GM21390 (cell line): ENCODE data around the gene SH3PXD2B.
"Not testable (repeated sequence)": the region's sequence is repeated elsewhere in the genome, so short reads cannot be mapped to it uniquely, and the experiment has no call there.

Experiments
- ATAC-seq: cut with Tn5 transposase; IDR thresholded peaks from one replicate; pipeline ENCODE4 v1.9.1; 2021; ENCODE audit not compliant: unreplicated experiment

The SH3PXD2B gene

GRCh38 chr5:172347496-172348052 lies 106.8 kb downstream of the SH3PXD2B start:
- no peak for ATAC-seq

DNA sequence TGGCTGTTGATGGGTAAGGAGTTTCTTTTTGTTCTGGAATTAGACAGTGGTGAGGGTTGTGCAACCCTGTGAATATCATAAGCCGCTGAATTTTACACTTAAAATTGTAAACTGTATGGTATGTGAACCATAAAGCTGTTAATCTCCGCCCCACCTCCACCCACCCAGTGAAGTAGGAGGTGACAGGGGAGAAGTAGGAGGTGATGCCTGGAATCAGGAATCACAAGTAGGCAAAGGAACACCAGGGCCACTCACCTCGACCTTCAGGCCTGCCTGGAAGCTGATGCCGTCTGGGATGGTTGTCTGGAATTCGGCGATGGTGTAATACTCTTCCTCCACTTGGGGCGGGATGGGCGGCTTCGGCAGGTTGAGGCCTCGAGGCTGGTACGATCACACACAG lies 108.4 kb downstream of the SH3PXD2B start:
- no peak for ATAC-seq

DNA sequence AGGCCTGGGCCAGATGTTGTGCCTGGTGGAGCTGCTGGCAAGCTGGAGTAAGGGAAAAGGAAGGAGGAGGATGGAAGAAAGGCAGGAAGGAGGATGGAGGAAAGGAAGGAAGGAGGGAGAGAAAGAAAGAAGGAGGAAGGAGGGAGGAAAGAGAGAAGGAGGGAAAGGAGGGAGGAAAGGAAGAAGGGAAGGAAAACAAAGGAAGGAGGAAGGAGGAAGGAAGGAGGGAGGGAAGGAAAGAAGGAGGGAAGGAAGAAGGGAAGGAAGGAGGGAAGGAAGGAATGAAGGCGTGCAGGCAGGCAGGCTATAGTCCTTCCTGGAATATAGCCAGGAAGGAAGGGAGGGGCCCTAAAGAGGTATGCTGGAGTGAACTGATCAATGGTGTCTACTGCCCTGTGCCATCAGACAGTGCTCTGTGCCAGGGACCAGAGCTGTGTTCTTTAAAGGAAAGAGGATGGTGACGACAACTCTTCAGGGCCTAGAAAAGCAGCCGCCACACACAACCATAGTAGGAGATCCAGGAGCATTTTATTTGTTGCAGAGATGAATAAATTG lies 109.4 kb downstream of the SH3PXD2B start:
- no peak for ATAC-seq

GRCh38 chr5:172343741-172344140 lies 110.6 kb downstream of the SH3PXD2B start:
- ATAC-seq: no peak

- ATAC-seq: no peak
Measured at GRCh38 chr5:172342918-172343317, 111.4 kb downstream of the SH3PXD2B start.

- no peak for ATAC-seq
Measured at GRCh38 chr5:172339264-172340180, 114.8 kb downstream of the SH3PXD2B start.

GRCh38 chr5:172336676-172337285 lies 117.5 kb downstream of the SH3PXD2B start:
- ATAC-seq: no peak

DNA sequence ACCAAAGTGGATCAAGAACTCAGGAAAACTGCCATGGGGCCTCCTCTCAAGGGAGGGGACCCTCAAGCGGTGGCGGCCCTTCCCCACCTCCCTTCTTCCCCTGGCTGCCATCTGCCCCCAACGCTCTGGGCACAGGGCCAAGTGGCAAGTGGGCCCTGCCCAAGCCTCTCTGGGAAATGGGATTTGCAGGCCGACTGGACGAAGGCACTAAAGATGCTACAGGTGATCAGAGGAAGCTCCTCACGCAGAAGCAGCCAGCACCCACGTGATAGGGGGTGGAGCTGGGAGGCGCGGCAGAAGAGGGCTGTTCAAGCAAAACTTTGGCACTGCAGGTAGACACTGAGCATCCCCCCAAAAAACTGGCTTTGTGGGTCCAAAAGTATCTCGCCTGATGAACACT lies 118.1 kb downstream of the SH3PXD2B start:
- no peak for ATAC-seq

GRCh38 chr5:172335721-172336120 lies 118.6 kb downstream of the SH3PXD2B start:
- no peak for ATAC-seq

DNA sequence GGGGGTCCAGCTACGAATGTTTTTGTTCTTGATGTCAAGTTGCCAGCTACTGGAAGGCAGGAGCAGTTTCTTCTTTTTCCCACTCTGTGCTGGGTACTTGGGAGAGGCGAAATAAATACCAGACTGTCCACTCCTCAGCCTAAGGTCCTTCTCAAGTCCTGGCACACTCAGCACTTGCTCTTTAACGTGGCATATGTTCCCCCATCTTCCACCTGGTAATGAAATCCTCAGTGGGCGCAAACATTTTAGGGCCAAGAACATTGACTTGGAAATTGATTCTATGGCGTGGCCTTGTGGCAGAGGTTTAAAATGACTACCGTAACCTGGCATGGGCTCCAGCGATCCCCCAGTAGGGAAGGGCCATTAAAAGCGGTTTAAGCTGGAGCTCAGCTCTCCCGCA lies 119.7 kb downstream of the SH3PXD2B start:
- ATAC-seq: no peak

GRCh38 chr5:172334196-172334595 lies 120.1 kb downstream of the SH3PXD2B start:
- no peak for ATAC-seq

DNA sequence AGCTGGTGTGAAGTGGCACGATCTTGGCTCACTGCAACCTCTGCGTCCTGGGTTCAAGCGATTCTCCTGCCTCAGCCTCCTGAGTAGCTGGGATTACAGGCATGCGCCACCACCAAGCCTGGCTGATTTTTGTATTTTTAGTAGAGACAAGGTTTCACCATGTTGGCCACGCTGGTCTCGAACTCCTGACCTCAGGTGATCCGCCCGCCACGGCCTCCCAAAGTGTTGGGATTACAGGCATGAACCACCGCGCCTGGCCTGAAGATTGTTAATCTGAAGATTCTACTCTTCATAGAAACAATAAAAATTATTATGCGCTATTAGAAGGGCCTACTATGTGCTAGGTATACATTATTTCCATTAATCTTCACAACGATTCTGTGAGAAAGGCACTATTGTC lies 127.4 kb downstream of the SH3PXD2B start:
- ATAC-seq: not testable (repeated sequence)

- ATAC-seq: no peak
Measured at GRCh38 chr5:172325452-172325851, 128.9 kb downstream of the SH3PXD2B start.

DNA sequence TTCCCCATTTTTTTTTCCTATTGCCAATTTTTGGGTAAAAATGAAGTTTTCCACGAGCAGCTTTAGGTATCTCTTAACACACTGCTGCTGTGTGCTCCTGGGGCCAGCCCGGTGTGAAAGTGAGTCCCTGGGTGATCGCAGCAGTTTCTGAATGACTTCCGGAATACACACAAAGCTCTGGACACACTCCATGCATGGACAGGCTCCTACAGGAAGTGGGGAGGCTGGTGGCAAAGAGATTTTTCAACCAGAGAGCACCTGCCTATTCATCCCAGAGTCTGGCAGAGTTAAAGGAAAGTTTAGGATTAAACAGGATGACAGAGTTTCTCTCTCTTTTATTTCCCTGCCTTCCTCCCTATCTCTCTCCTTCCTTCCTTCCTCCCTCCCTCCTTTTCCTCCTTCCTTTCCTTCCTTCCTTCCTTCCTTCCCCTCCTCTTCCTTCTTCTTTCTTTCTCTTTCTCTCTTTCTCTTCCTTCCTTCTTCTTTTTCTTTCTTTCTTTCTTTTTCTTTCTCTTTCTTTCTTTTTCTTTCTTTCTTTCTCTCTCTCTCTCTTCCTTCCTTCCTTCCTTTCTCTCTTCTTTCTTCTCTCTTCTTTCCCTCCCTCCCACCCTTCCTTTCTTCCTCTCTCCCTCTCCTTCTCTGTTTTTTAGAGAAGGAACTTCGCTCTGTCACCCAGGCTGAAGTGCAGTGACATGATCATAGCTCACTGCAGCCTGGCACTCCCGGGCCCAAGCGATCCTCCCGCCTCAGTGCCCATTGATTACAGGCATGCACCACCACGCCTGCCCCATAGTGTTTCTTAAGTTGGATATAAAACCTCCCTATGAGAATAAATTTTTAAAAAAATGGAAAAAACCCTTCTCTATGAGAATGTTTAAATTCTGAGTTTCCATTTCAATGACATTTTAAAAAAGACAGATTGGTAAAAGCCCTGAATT lies 132.0 kb downstream of the SH3PXD2B start:
- ATAC-seq: peak; percentile 69

DNA sequence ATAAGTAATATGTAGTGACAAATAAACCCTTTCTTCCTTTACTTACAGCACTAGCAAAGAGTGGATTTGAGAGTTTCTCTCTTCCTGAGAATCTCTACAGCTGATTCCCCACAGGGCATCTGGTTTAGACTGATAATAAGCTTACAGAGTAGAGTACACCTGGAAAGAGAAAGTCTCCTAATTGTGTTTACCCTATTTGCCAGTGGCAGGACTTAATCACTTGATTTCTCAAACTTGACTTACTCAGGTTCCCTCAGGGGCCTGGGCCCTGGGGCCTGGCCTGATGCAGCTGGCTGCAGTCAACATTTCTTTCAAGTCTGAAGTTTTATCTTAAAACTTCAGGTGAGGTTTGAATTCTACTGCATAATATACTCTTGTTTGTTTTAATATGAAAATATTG lies 132.7 kb downstream of the SH3PXD2B start:
- ATAC-seq: no peak

DNA sequence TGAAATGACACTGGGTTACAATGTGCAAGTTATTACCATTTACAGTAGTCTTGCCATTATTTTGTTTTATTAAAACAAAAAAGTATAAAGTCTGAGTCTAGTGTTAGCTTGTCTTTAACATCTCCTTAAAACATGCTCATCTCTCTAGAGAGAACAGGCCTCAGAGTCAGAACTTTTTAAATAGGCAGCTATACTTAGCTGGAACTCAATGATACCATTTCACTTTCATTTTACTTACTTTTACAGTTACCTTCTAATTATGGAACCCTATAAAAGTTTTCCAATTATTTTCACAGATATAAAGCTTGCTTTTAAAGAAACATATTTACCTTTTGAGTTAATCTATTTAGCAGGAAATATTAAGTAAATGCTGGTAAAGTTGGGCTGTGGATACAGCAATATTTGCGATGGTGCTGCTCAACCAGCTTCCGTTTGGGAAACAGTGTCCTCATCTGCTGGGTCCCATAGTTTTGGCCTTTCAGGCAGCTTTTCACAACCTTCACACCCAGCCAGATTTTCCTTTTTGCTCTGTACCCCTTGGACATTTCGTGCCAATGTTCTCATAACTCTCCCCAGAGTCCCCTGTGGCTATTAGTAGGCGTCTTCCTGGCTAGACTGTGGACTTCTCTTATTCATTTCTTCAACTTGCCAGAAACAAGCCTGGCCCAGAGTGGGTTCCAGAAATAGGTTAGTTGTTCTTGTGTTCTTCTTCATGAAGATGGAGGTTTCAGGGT lies 134.4 kb downstream of the SH3PXD2B start:
- ATAC-seq: no peak

GRCh38 chr5:172315587-172316493 lies 138.5 kb downstream of the SH3PXD2B start:
- peak; percentile 47 for ATAC-seq

DNA sequence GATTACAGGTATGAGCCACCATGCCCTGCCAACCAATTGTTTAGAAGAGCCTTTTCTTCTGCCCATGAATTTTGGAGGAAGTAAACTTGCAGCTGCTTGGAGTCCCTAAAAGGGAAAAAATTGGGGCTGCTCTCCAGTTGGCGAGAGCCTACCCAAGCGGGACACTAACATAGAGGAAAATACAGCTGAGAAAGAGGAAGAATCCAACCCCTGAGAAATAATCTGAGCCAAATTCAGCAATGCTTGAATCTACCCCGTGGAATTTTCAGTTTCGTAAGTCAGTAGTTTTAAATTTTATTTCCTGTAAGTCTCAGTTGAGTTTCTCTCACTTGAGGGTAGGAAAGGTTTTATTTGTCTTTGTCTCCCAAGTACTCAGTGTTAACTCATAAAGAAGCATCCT lies 140.4 kb downstream of the SH3PXD2B start:
- no peak for ATAC-seq

- ATAC-seq: no peak
Measured at GRCh38 chr5:172312286-172312685, 142.0 kb downstream of the SH3PXD2B start.
